Rectal smooth muscle tissue (tissue), 1 donor: ENCODE results near the gene SRMS.

Experiments used
- H3K27ac ChIP-seq: one replicate; pipeline ENCODE4 v1.7.0; 2013; ENCODE audit warnings: low read depth, low read length, inconsistent platforms
- H3K27me3 ChIP-seq: one replicate; pipeline ENCODE4 v1.7.0; 2013; ENCODE audit warnings: low read length; ENCODE audit not compliant: control insufficient read depth, insufficient read depth
- H3K36me3 ChIP-seq: one replicate; pipeline ENCODE4 v1.7.0; 2013; ENCODE audit warnings: low read length; ENCODE audit not compliant: control insufficient read depth, insufficient read depth
- H3K4me1 ChIP-seq: one replicate; pipeline ENCODE4 v1.7.0; 2013; ENCODE audit warnings: low read length; ENCODE audit not compliant: control insufficient read depth, insufficient read depth
- H3K4me3 ChIP-seq: one replicate; pipeline ENCODE4 v1.7.0; 2013; ENCODE audit warnings: low read length
- H3K9ac ChIP-seq: one replicate; pipeline ENCODE4 v1.7.0; 2013; ENCODE audit warnings: low read length

SRMS gene

DNA sequence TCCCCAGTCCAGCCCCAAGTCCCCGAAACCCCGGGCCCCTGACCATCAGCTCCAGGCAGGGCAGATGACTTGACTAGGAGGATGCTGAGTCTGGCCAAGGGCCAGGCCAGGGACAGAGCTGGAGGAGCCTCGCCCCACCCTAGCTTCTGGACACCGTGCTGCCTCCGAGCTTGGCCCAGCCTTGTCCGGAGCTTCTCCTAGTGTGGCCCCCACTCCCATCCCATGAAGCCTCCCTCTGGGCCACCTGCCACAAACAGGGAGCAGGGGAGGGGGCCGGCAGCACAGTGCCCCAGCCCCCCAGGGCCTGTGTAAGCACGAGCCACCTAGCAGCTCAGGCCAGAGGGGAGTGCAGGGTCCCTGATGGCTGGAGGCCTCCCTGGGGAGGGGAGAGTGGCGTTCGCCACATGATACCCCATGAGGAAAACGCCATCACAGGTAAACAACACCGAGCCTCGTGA is 54.0 kb downstream of the SRMS start:
- no peaks in the 10 kb centered on the region for H3K4me1 ChIP-seq
- H3K27ac ChIP-seq, result no peak overlapping the region
- H3K4me3 ChIP-seq, result no peak overlapping the region
- H3K36me3 ChIP-seq, result no peaks in the 10 kb centered on the region
- H3K9ac ChIP-seq, result no peak overlapping the region
- H3K27me3 ChIP-seq, result peaks cover 13% of the 10 kb centered on the region

DNA sequence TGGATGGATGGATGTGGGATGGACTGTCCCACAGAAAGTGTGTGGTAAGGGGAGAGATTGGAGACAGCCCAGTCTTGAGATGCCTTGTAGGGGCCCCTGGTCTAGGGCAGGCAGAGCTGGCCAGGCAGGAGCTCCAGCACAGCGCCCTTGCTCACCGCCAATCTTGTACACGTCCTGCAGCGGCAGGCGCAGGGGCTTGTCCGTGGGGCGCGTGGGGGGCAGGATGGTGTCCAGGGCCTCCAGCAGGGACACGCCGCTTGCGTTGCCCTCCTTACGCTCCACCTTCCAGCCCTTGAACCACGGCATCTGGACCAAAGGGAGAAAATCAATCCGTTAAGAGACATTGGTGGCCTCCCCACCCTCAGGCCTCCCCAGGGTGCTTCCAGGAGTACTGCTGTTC is 54.6 kb downstream of the SRMS start:
- Histone ChIP-seq H3K27me3 (peaks cover 13% of the 10 kb centered on the region), H3K9ac (no peak overlapping the region), H3K27ac (no peak overlapping the region), H3K36me3 (no peaks in the 10 kb centered on the region), H3K4me3 (no peak overlapping the region), H3K4me1 (no peaks in the 10 kb centered on the region)

GRCh38 chr20:63492518-63492917 is 55.0 kb downstream of the SRMS start:
- no peaks in the 10 kb centered on the region for H3K4me1 ChIP-seq
- no peak overlapping the region for H3K4me3 ChIP-seq
- no peak overlapping the region for H3K9ac ChIP-seq
- peaks cover 11% of the 10 kb centered on the region for H3K27me3 ChIP-seq
- H3K36me3 ChIP-seq, result no peaks in the 10 kb centered on the region
- H3K27ac ChIP-seq, result no peak overlapping the region

- Histone ChIP-seq H3K9ac (no peak overlapping the region), H3K4me1 (no peaks in the 10 kb centered on the region), H3K4me3 (no peak overlapping the region), H3K36me3 (no peaks in the 10 kb centered on the region), H3K27ac (no peak overlapping the region), H3K27me3 (peaks cover 8% of the 10 kb centered on the region)
These were observed 55.8 kb downstream of the SRMS start for GRCh38 chr20:63491635-63492230.

- H3K27me3 ChIP-seq, result peaks cover 7% of the 10 kb centered on the region
- H3K36me3 ChIP-seq, result no peaks in the 10 kb centered on the region
- no peak overlapping the region for H3K9ac ChIP-seq
These were observed 56.5 kb downstream of the SRMS start for GRCh38 chr20:63491078-63491477.

More at GRCh38 chr20:63491078-63491477, 56.5 kb downstream of the SRMS start:
- H3K4me1 ChIP-seq, result no peaks in the 10 kb centered on the region
- no peak overlapping the region for H3K27ac ChIP-seq
- H3K4me3 ChIP-seq, result no peak overlapping the region
